ENCODE data around the gene ACACA. TPM values are rescaled to one million over a fixed set of nuclear protein-coding genes. Genes with fewer than 3 reads are reported as not detected.

ACACA gene
- total RNA-seq, 1 experiment from 2014 or later: 33.0 TPM

GRCh38 chr17:37118366-37119137 is 288.1 kb downstream of the ACACA start:
- ChIA-PET CTCF (no interaction called here), POLR2A (ENCODE audit: unreplicated experiment) (no interaction called here)
- no peaks in the 10 kb centered on the region for H3K79me2 ChIP-seq (ENCODE audit: low read length)
- BruUV-seq (replicated peaks): no TSS peak
- peaks cover 4% of the 10 kb centered on the region; the same call in 1 of the 2 replicates for H3K4me1 ChIP-seq (ENCODE audit: insufficient read depth, low read length)
- H3K4me2 ChIP-seq (ENCODE audit: low read length): no peak overlapping the region
- H3K4me3 ChIP-seq (ENCODE audit: low read length): no peak overlapping the region
- H3K9me2 ChIP-seq (replicated peaks; ENCODE audit: low read length): no peaks in the 10 kb centered on the region
- no peak overlapping the region for H3K27ac ChIP-seq (ENCODE audit: low read length)
- no peaks in the 10 kb centered on the region for H4K20me1 ChIP-seq (ENCODE audit: low read length)
- H3F3A ChIP-seq (ENCODE audit: low read length, unreplicated experiment): no peaks in the 10 kb centered on the region
- no peaks in the 10 kb centered on the region; the same call in none of the 2 replicates for H3K36me3 ChIP-seq (ENCODE audit: low read depth, low read length)
- TF ChIP-seq EZH2phosphoT487 (IDR thresholded peaks at IDR 0.05; ENCODE audit: borderline replicate concordance, low read length) (no peak), EZH2 (IDR thresholded peaks at IDR 0.05; ENCODE audit: low read length, unreplicated experiment) (no peak)
- TF ChIP-seq, protein P1, sequence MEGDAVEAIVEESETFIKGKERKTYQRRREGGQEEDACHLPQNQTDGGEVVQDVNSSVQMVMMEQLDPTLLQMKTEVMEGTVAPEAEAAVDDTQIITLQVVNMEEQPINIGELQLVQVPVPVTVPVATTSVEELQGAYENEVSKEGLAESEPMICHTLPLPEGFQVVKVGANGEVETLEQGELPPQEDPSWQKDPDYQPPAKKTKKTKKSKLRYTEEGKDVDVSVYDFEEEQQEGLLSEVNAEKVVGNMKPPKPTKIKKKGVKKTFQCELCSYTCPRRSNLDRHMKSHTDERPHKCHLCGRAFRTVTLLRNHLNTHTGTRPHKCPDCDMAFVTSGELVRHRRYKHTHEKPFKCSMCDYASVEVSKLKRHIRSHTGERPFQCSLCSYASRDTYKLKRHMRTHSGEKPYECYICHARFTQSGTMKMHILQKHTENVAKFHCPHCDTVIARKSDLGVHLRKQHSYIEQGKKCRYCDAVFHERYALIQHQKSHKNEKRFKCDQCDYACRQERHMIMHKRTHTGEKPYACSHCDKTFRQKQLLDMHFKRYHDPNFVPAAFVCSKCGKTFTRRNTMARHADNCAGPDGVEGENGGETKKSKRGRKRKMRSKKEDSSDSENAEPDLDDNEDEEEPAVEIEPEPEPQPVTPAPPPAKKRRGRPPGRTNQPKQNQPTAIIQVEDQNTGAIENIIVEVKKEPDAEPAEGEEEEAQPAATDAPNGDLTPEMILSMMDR (conservative IDR thresholded peaks at IDR 0.05; ENCODE audit: low read depth, low read length): no peak
- no peak overlapping the region for H2AFZ ChIP-seq (ENCODE audit: low read length)
- no peak overlapping the region for H3K9ac ChIP-seq (ENCODE audit: low read length)
- DNase-seq (no peak), ATAC-seq (no peak)
- H3K9me3 ChIP-seq (ENCODE audit: low read length): no peaks in the 10 kb centered on the region
- intact Hi-C loops (cut with micrococcal nuclease): no loop called here
- H3K27me3 ChIP-seq (ENCODE audit: low read length): no peaks in the 10 kb centered on the region

- Histone ChIP-seq H3K9me3 (ENCODE audit: low read length) (no peaks in the 10 kb centered on the region), H3K36me3 (ENCODE audit: low read depth, low read length) (no peaks in the 10 kb centered on the region; the same call in 1 of the 2 replicates), H3K27ac (ENCODE audit: low read length) (no peak overlapping the region), H3K4me2 (ENCODE audit: low read length) (no peak overlapping the region), H3K9ac (ENCODE audit: low read length) (no peak overlapping the region), H3K4me3 (ENCODE audit: low read length) (no peak overlapping the region), H3K79me2 (ENCODE audit: low read length) (no peaks in the 10 kb centered on the region), H4K20me1 (ENCODE audit: low read length) (no peaks in the 10 kb centered on the region), H3K9me2 (replicated peaks; ENCODE audit: low read length) (no peaks in the 10 kb centered on the region), H2AFZ (ENCODE audit: low read length) (no peak overlapping the region), H3K4me1 (ENCODE audit: insufficient read depth, low read length) (0 out of 2 replicates have a peak, but pooled peaks cover under 1% of the 10 kb centered on the region), H3F3A (ENCODE audit: low read length, unreplicated experiment) (no peaks in the 10 kb centered on the region), H3K27me3 (ENCODE audit: low read length) (no peaks in the 10 kb centered on the region)
- TF ChIP-seq EZH2phosphoT487 (IDR thresholded peaks at IDR 0.05; ENCODE audit: borderline replicate concordance, low read length): no peak
- TF ChIP-seq, protein P1 (conservative IDR thresholded peaks at IDR 0.05; ENCODE audit: low read depth, low read length): no peak
- no peak for TF ChIP-seq EZH2 (IDR thresholded peaks at IDR 0.05; ENCODE audit: low read length, unreplicated experiment)
- DNase-seq (no peak), ATAC-seq (no peak)
- CTCF ChIA-PET: no interaction called here
- intact Hi-C loops (cut with micrococcal nuclease): no loop called here
- BruUV-seq (replicated peaks): no TSS peak
- POLR2A ChIA-PET (ENCODE audit: unreplicated experiment): no interaction called here
Observed at GRCh38 chr17:37117373-37118142, 289.1 kb downstream of the ACACA start.
